Measurements from ENCODE around the gene PHF21A.

GRCh38 chr11:45960387-45961095 lies 160.7 kb downstream of the PHF21A start:
- TF ChIP-seq CTCF (conservative IDR thresholded peaks at IDR 0.05) (no peak), ZFX (IDR thresholded peaks at IDR 0.05) (no peak)
